GM23248 (cell line): ENCODE measurements around the gene NPHP4. TPM values are rescaled to one million over a fixed set of nuclear protein-coding genes. Genes with fewer than 3 reads are reported as not detected.

Source experiments
- DNase-seq: peaks from one replicate; pipeline ENCODE4 v3.0.0-alpha.2; 2015
- H2AFZ ChIP-seq: fragments of 200-600 bp; sonication (generic); 2 replicates; pipeline ENCODE4 v1.6.1; 2016; ENCODE audit warnings: antibody characterized with exemption
- H3F3A ChIP-seq: fragments of 200-600 bp; sonication (generic); 2 replicates; pipeline ENCODE4 v1.6.1; 2016; ENCODE audit warnings: mild to moderate bottlenecking, antibody characterized with exemption, mixed run types; ENCODE audit not compliant: insufficient read depth
- H3K27ac ChIP-seq: fragments of 200-600 bp; sonication (generic); 2 replicates; pipeline ENCODE4 v1.5.1; 2016; ENCODE audit warnings: mild to moderate bottlenecking
- H3K27me3 ChIP-seq: fragments of 200-600 bp; sonication (generic); replicated peaks from 2 replicates; pipeline ENCODE4 v1.6.1; 2016; ENCODE audit warnings: mild to moderate bottlenecking; ENCODE audit not compliant: insufficient read depth
- H3K36me3 ChIP-seq: fragments of 200-600 bp; sonication (generic); 2 replicates; pipeline ENCODE4 v1.6.1; 2016; ENCODE audit warnings: low read depth, mild to moderate bottlenecking
- H3K4me1 ChIP-seq: fragments of 200-600 bp; sonication (generic); 2 replicates; pipeline ENCODE4 v1.6.1; 2016; ENCODE audit warnings: mild to moderate bottlenecking; ENCODE audit not compliant: insufficient read depth
- H3K4me2 ChIP-seq: fragments of 200-600 bp; sonication (generic); one replicate; pipeline ENCODE4 v1.6.1; 2016; ENCODE audit warnings: mild to moderate bottlenecking; ENCODE audit not compliant: unreplicated experiment
- H3K4me3 ChIP-seq: fragments of 200-600 bp; sonication (generic); 2 replicates; pipeline ENCODE4 v1.5.1; 2016; ENCODE audit warnings: mild to moderate bottlenecking
- H3K79me2 ChIP-seq: fragments of 200-600 bp; sonication (generic); 2 replicates; pipeline ENCODE4 v1.6.1; 2016; ENCODE audit warnings: mild to moderate bottlenecking; ENCODE audit not compliant: insufficient read depth
- H3K9ac ChIP-seq: fragments of 200-600 bp; sonication (generic); 2 replicates; pipeline ENCODE4 v1.6.1; 2016; ENCODE audit warnings: mild to moderate bottlenecking
- H3K9me2 ChIP-seq: fragments of 200-600 bp; sonication (generic); 2 replicates; pipeline ENCODE4 v1.6.1; 2016; ENCODE audit warnings: mixed run types, mild to moderate bottlenecking, moderate library complexity; ENCODE audit not compliant: insufficient read depth
- H3K9me3 ChIP-seq: fragments of 200-600 bp; sonication (generic); one replicate; pipeline ENCODE4 v1.6.1; 2017; ENCODE audit warnings: low read depth
- H4K20me1 ChIP-seq: fragments of 200-600 bp; sonication (generic); 2 replicates; pipeline ENCODE4 v1.6.0; 2016; ENCODE audit not compliant: insufficient read depth
- EZH2 ChIP-seq: fragments of 200-600 bp; sonication (generic); IDR thresholded peaks from 2 replicates; pipeline ENCODE4 v1.6.1; 2018; ENCODE audit warnings: antibody characterized with exemption, mild to moderate bottlenecking; ENCODE audit not compliant: insufficient read depth, poor library complexity, severe bottlenecking
- EZH2phosphoT487 ChIP-seq: fragments of 200-600 bp; sonication (generic); IDR thresholded peaks from 2 replicates; pipeline ENCODE4 v1.6.1; 2018; ENCODE audit warnings: antibody characterized with exemption, moderate library complexity, mild to moderate bottlenecking, low read depth; ENCODE audit not compliant: insufficient read depth
- WGBS, 2 experiments: methylation state at CpG; one replicate each; pipeline ENCODE4 v1.1.6; 2015 to 2017; ENCODE audit warnings: low lambda C conversion rate in 2 of 2, low coverage in 1 of 2; ENCODE audit errors: missing lambda C conversion rate in 2 of 2; 5-methylcytosine and 5-hydroxymethylcytosine counted together
- in situ Hi-C: fragments of 300-500 bp; cut with MboI; formaldehyde crosslinking; loops from 2 replicates; pipeline ENCODE4 v1.15.0; 2020
- polyA plus RNA-seq: library from polyadenylated mRNA; unstranded; fragments of >200 nt; fragmentation: Nextera tagmentation; extraction: Ambion mirVana; gene quantifications from 2 replicates; pipeline ENCODE4 v1.2.1, GENCODE V29; 2016
- total RNA-seq: library from RNA; depleted of rRNA; stranded (reverse); fragments of >200 nt; shearing (Covaris generic); gene quantifications from 2 replicates; pipeline ENCODE4 v1.2.3, GENCODE V29; 2014

NPHP4 gene
- total and polyA plus RNA-seq, 2 experiments from 2014 or later, result 4.0 to 4.2 TPM

- Histone ChIP-seq H3K9me2 (no peaks in the 10 kb centered on the region), H3K27ac (no peak overlapping the region), H3K27me3 (no peaks in the 10 kb centered on the region), H3K4me3 (no peak overlapping the region), H3K4me1 (no peaks in the 10 kb centered on the region), H3K9ac (no peak overlapping the region), H4K20me1 (no peaks in the 10 kb centered on the region), H3F3A (no peaks in the 10 kb centered on the region), H3K79me2 (no peaks in the 10 kb centered on the region), H3K4me2 (no peak overlapping the region), H3K36me3 (no peaks in the 10 kb centered on the region), H2AFZ (no peak overlapping the region), H3K9me3 (no peaks in the 10 kb centered on the region)
- no peak for DNase-seq
- TF ChIP-seq EZH2phosphoT487 (no peak), EZH2 (no peak)
- 88 to 90% methylated on average over 19 of the region's 19 CpGs for WGBS, 2 experiments
- in situ Hi-C loops, result no loop called here
Observed at GRCh38 chr1:5951846-5952410, 40.3 kb downstream of the NPHP4 start.

GRCh38 chr1:5950994-5951785 is 41.0 kb downstream of the NPHP4 start:
- no peak overlapping the region for H3K4me3 ChIP-seq
- no peaks in the 10 kb centered on the region for H4K20me1 ChIP-seq
- H3K36me3 ChIP-seq, result 0 out of 2 replicates have a peak, but pooled peaks cover 5% of the 10 kb centered on the region
- no peak overlapping the region for H3K4me2 ChIP-seq
- no peak overlapping the region for H2AFZ ChIP-seq
- no peaks in the 10 kb centered on the region for H3K27me3 ChIP-seq
- no peaks in the 10 kb centered on the region for H3K9me2 ChIP-seq
- DNase-seq, result no peak
- H3K79me2 ChIP-seq, result no peaks in the 10 kb centered on the region
- TF ChIP-seq EZH2phosphoT487, result no peak
- TF ChIP-seq EZH2, result no peak
- H3F3A ChIP-seq, result no peaks in the 10 kb centered on the region
- H3K9me3 ChIP-seq, result no peaks in the 10 kb centered on the region
- 92 to 95% methylated on average over 24 of the region's 24 CpGs for WGBS, 2 experiments
- in situ Hi-C loops, result no loop called here
- no peak overlapping the region for H3K27ac ChIP-seq
- no peaks in the 10 kb centered on the region for H3K4me1 ChIP-seq
- H3K9ac ChIP-seq, result no peak overlapping the region

- in situ Hi-C loops, result no loop called here
- TF ChIP-seq EZH2 (no peak), EZH2phosphoT487 (no peak)
Observed at GRCh38 chr1:5950201-5950895, 41.9 kb downstream of the NPHP4 start.

GRCh38 chr1:5949761-5950100 is 42.5 kb downstream of the NPHP4 start:
- Histone ChIP-seq H3K27me3 (no peaks in the 10 kb centered on the region), H3F3A (no peaks in the 10 kb centered on the region), H3K9me3 (no peaks in the 10 kb centered on the region), H3K4me3 (no peak overlapping the region), H3K9me2 (no peaks in the 10 kb centered on the region), H3K4me1 (no peaks in the 10 kb centered on the region), H3K79me2 (no peaks in the 10 kb centered on the region), H2AFZ (no peak overlapping the region), H3K4me2 (no peak overlapping the region), H4K20me1 (no peaks in the 10 kb centered on the region), H3K9ac (no peak overlapping the region), H3K36me3 (0 out of 2 replicates have a peak, but pooled peaks cover 5% of the 10 kb centered on the region), H3K27ac (no peak overlapping the region)
- TF ChIP-seq EZH2phosphoT487 (no peak), EZH2 (no peak)
- WGBS, 2 experiments, result 69 to 71% methylated on average over 4 of the region's 4 CpGs
- in situ Hi-C loops, result no loop called here
- DNase-seq, result no peak

More at GRCh38 chr1:5950201-5950895, 41.9 kb downstream of the NPHP4 start:
- H3K9me3 ChIP-seq, result no peaks in the 10 kb centered on the region
- H3K27ac ChIP-seq, result no peak overlapping the region
- H3K36me3 ChIP-seq, result 0 out of 2 replicates have a peak, but pooled peaks cover 5% of the 10 kb centered on the region
- no peak overlapping the region for H3K4me3 ChIP-seq
- no peak overlapping the region for H3K9ac ChIP-seq
- 91 to 94% methylated on average over 7 of the region's 7 CpGs for WGBS, 2 experiments
- H3K9me2 ChIP-seq, result no peaks in the 10 kb centered on the region
- H3F3A ChIP-seq, result no peaks in the 10 kb centered on the region
- H3K27me3 ChIP-seq, result no peaks in the 10 kb centered on the region
- H2AFZ ChIP-seq, result no peak overlapping the region
- H4K20me1 ChIP-seq, result no peaks in the 10 kb centered on the region
- no peak overlapping the region for H3K4me2 ChIP-seq
- DNase-seq, result no peak
- no peaks in the 10 kb centered on the region for H3K79me2 ChIP-seq
- no peaks in the 10 kb centered on the region for H3K4me1 ChIP-seq
